SHP77 treated with DMSO at 0.1 percent for 48 hours (cell line): ENCODE results near the gene METTL8.
A peak's percentile ranks its signal among the peaks of the same experiment; 100 is the strongest.

Experiments used
- DNase-seq: peaks from one replicate; lab custom pipeline; 2025; lab: John Stamatoyannopoulos, UW

Gene METTL8

DNA sequence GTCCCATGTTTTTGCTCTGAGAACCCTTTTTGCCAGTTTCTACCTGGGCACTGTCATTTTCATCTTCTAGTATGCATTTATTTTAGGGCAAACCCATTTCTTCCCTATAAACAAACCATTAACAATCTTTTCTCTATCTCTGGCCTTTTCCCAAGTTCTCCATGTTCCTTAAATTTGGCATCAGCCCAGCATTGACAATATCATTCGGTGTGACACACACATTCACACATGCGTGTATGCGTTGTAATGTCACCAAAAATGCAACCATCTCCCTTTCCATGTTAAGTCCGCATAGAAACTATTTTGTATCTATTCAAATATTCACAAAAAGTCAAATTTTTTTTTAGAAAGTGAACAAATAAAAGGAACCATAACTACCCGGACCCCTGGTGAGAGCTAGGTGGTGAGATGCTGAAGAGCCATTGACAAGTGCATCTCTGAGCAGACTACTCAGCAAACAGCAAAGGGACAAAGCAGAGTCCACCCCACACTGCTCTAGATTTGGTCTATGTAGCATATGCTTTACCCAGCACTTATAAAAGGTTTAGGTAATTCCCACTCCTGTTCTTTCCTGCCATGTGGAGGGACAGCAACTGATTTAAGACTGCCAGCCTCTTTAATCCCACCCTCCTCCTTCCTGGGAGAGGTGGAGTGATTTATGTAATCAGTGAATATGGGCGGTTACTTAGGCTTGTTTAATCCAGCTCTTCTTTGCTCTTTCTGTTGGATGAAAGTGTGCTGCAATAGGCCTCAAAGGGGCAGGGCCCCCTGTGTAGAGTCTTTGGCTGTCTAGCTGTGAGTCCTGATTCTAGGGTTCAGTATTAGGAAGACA is 124.1 kb downstream of the METTL8 start:
- no peak for DNase-seq

DNA sequence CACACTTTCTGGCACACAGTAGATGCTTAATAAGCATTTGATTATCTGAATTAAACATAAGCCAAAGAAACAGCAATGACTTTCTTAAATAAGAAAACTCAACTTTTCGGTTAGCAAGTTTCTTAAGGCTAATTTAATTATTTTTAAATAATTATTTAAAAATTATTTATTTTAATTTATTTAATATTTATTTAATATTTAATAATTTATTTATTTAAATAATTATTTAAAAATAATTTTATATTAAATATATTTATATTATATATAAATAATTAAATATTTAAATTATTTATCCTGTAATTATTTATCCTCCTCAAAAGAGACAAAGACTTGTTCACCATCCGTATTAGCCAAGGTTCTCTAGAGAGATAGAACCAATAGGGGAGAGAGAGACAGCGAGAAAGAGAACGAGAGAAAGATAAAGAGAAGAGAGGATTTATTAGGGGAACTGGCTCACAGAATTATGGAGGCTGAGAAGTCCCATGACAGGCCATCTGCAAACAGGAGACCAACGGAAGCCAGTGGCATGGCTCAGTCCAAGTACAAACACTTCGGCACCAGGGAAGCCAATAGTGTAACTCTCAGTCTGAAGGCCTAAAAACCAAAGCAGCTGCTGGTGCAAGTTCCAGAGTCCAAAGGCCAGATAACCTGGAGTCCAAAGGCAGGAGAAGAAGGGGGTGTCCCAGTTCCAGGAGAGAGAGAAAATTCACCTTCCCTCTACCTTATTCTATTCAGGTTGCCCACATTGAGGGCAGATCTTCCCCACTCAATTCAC is 125.3 kb downstream of the METTL8 start:
- DNase-seq: no peak

DNA sequence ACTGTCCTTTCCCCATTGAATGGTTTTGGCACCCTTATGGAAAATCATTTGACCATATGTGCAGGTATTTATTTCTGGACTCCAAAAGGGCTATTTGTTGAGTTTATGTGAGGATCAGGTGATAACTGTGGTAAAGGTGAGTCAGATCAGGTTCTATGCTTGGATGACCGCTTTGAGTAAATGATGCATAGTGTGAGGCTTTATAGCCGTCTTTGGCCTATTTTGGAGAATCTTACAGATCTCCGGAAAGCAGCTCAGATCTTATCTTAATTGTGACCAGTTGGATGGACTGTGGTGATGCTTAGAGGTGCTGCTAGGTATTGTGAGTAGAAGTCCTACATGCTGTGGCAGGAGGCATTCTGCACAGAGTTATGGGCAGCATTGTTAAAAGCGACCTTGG is 126.2 kb downstream of the METTL8 start:
- DNase-seq: no peak

GRCh38 chr2:171297956-171298355 is 135.8 kb downstream of the METTL8 start:
- no peak for DNase-seq

DNA sequence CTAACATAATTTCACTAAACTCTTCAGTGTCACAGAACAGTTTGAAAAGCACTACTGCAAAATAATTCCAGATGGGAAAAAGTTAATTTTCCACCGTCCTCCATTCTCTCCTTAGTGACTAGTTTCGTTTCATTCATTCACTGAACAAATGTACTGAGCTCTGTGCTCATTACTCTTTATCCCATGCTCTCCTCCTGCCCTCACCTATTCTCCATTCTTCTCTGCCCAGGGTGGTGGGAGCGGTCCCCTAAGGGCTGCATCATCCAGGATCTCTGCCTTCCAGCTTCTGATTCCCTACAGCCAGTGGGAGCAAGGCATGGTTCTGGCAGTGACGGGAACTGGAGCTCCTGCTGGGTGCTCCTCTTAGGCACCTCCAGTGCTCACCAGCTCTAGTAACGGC is 139.2 kb downstream of the METTL8 start:
- no peak for DNase-seq

- DNase-seq: no peak
Observed at GRCh38 chr2:171293661-171294060, 140.1 kb downstream of the METTL8 start.

GRCh38 chr2:171289991-171290390 is 143.8 kb downstream of the METTL8 start:
- no peak for DNase-seq

- DNase-seq: no peak
Observed at GRCh38 chr2:171289316-171289715, 144.5 kb downstream of the METTL8 start.

GRCh38 chr2:171287611-171288010 is 146.2 kb downstream of the METTL8 start:
- DNase-seq: no peak

DNA sequence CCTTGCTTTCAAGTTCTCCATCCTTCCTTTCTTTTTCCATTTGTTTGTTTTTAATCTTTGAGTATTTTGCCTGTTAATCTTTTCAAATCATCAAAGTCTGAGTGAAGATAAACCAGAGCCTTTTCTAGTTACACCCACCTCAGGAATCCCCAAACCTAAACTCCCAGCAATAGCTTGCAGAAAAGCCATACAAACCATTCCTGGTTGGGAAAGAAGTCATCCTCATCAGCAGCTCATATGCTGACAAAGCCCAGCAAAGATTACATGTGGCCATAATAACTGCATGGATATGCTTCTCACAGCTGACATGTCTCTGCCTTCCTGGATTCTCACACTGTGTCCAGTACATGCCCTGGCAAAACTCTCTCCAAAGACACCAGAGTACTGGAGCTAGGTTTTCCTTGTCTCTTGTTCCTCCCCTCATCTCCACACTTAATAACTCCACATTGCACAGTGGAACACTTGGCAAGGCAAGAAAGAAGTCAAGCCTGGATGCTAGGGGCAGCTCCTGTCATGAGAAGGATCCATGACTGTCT is 146.7 kb downstream of the METTL8 start:
- no peak for DNase-seq

DNA sequence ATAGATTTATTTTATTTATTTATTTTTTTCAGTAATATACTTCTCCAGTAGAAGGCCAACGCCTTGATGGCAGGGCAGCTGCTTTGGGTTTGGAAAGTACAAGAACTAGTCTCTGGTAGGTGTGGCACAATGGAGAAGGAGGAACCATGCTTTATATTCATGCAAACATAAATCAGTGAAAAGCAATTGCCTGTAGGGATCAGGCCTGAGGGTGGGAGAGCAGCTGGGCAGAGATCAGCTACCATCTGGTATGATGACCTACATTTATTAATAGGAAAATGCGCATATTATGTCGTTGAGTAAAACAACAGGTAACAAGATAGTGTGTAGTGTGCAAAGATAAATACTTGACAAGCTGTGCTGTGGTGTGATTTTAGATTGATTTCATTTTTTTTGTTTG is 152.7 kb downstream of the METTL8 start:
- DNase-seq: peak; percentile 2

DNA sequence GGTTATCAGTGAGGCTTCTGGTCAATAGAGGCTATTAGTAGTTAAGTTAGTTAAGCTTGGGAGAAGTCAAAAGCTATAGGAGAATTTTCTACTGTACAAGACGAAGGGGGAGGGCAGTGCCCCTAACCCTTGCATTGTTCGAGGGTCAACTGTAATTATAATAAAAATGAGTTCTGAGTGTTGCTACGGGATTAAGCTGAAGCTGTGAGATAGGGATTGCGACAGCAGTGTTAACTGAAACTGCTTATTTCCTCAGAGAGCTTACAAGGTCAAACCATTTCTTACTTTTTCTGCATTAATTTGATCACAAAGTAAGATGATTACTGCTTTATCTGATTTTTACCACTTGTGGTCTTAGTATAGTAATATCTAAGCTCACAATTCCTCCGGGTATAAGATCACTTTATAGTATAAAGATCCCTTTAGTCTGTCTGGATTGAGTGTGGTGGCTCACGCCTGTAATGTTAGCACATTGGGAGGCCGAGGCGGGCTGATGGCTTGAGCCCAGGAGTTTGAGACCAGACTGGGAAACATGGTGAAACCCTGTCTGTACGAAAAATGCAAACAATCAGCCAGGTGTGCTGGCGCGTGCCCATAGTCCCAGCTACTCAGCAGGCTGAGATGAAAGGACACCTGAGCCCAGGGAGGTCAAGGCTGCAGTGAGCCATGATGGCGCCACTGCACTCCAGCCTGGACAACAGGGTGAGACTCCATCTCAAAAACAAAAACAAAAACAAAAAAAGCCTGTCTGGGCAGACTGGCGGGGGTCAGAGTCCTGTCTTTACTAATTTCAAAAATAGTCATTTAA is 153.6 kb downstream of the METTL8 start:
- no peak for DNase-seq

- no peak for DNase-seq
Observed at GRCh38 chr2:171274757-171275156, 159.0 kb downstream of the METTL8 start.

- no peak for DNase-seq
Observed at GRCh38 chr2:171271971-171272436, 161.8 kb downstream of the METTL8 start.

DNA sequence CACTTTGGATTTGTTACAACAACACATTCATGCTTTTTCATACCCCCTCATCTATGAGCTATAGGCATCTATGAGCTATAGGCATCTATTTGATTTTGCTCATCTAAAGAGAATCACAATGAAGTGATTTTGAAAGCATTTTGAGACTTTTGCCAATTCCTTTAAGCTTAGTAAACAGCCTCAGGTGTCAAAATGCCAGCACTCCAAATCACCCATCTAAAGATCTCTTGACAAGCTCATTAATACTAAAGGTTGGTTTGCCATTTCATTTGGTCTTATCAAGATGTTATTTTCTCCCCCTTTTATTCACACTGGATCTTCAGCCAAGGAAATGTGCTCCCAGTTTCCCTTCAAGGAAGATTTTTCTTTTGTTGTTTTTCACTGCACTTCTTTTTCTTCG is 162.4 kb downstream of the METTL8 start:
- no peak for DNase-seq

DNA sequence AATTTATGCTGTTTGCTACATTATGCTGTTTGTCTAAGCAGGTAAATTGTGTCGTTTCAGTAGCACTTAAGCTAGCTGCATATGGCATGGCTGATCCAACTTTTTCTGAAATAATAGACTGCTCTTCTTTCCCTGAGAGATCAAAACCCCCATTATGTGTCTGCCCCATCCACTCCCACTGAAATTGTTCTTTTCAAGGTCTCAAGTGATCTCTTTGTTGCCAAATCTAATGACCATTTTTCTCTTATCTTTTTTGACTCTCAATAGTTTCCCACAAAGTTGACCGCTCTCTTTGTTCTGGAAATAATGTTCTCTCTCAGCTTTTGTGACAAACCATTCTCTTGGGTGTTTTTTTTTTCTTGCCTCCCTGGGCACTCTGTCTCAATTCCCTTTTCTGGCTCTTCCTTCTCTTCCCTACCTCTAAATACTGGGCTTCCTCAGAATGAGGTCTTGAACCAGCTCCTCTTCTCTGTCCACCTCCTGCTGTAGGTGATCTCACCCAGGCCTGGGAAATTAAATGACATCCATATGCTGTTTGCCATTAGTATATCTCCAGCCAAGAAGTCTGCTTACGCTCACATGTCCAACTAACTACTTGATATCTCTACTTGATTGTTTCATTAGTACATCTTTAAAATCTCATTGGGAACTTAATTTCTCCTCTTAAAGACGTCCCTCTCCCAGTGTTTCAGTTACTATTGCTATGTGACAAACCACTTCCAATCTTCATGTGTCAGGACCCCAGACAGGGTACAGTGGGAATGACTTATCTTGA is 165.7 kb downstream of the METTL8 start:
- no peak for DNase-seq
